ENCODE measurements around the gene PLXNA4.

DNA sequence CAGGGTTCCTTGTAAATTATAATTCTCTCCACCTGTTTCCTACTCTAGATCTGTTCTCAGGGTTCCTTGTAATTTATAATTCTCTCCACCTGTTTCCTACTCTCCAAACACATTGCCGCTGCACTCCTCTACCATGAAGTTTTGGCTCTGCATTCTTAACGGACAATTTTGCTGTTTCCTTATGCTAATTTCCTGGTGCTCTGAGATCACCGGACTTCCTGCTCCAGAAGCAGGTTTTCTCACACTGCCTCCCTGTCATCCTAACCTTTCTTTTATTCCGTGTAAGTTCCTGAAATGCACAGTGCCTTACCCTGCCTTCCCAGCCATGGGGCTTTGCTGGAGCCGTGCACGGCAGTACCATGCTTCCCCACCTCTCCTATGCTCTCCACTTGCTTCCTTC lies 256.8 kb downstream of the PLXNA4 start:
- TF ChIP-seq POLR2A (IDR thresholded peaks at IDR 0.05) = no peak
- TF ChIP-seq, protein P1, sequence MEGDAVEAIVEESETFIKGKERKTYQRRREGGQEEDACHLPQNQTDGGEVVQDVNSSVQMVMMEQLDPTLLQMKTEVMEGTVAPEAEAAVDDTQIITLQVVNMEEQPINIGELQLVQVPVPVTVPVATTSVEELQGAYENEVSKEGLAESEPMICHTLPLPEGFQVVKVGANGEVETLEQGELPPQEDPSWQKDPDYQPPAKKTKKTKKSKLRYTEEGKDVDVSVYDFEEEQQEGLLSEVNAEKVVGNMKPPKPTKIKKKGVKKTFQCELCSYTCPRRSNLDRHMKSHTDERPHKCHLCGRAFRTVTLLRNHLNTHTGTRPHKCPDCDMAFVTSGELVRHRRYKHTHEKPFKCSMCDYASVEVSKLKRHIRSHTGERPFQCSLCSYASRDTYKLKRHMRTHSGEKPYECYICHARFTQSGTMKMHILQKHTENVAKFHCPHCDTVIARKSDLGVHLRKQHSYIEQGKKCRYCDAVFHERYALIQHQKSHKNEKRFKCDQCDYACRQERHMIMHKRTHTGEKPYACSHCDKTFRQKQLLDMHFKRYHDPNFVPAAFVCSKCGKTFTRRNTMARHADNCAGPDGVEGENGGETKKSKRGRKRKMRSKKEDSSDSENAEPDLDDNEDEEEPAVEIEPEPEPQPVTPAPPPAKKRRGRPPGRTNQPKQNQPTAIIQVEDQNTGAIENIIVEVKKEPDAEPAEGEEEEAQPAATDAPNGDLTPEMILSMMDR (IDR thresholded peaks at IDR 0.05) = no peak
